ENCODE measurements around the gene PDK2.

The PDK2 gene

GRCh38 chr17:50151041-50151936 is 56.1 kb downstream of the PDK2 start:
- Histone ChIP-seq H3K4me3 (IDR thresholded peaks at IDR 0.05; ENCODE audit: insufficient read depth, low read depth, low read length) (no peak overlapping the region), H3K79me2 (ENCODE audit: insufficient read depth, low read depth) (peaks cover 41% of the 10 kb centered on the region), H3K27ac (peak overlapping the region; percentile 62), H4K20me1 (ENCODE audit: insufficient read depth) (no peaks in the 10 kb centered on the region), H3K4me2 (peak overlapping the region; percentile 100), H3K9ac (peak overlapping the region; percentile 47), H2AFZ (ENCODE audit: low read depth) (peak overlapping the region; percentile 77), H3K4me1 (ENCODE audit: low read depth, poor library complexity, severe bottlenecking) (peaks cover 63% of the 10 kb centered on the region), H3K27me3 (ENCODE audit: insufficient read depth, low read depth) (no peaks in the 10 kb centered on the region), H3K36me3 (ENCODE audit: insufficient read depth) (no peaks in the 10 kb centered on the region)
- TF ChIP-seq, protein P1, sequence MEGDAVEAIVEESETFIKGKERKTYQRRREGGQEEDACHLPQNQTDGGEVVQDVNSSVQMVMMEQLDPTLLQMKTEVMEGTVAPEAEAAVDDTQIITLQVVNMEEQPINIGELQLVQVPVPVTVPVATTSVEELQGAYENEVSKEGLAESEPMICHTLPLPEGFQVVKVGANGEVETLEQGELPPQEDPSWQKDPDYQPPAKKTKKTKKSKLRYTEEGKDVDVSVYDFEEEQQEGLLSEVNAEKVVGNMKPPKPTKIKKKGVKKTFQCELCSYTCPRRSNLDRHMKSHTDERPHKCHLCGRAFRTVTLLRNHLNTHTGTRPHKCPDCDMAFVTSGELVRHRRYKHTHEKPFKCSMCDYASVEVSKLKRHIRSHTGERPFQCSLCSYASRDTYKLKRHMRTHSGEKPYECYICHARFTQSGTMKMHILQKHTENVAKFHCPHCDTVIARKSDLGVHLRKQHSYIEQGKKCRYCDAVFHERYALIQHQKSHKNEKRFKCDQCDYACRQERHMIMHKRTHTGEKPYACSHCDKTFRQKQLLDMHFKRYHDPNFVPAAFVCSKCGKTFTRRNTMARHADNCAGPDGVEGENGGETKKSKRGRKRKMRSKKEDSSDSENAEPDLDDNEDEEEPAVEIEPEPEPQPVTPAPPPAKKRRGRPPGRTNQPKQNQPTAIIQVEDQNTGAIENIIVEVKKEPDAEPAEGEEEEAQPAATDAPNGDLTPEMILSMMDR (conservative IDR thresholded peaks at IDR 0.05; ENCODE audit: low read depth, low read length): no peak

DNA sequence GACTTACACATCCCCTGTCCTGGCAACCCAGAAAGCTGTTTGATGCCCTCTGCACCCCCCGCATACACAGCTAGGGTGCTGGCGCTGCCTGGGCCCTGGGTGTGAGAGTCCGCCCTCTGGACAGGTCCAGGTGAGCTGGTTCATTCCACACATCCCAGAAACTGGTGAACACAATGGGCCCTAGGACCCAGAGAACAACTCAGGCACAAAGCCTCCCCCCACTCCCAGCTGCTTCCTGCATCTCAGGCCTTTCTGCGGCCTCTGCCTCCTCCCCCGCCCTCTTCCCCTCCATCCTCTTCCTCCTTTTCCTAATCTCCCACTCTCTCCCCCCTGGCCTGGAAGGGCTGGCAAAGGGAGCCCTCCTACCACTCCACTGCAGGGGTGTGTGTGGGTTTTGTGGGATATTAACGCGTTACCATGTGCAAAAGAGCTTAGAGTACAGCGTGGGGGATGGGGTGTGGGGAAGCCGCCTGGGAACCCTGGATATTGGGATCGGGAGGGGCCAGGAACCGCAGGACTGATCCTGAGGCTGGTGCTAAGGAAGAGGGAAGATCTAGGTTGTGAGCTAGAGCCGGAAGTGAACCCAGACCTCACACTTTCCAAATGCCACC is 56.9 kb downstream of the PDK2 start:
- peak overlapping the region; percentile 68; the same call in 1 of the 2 replicates for H2AFZ ChIP-seq (ENCODE audit: low read depth)
- H3K9ac ChIP-seq: peak overlapping the region; percentile 38; the same call in 1 of the 2 replicates
- TF ChIP-seq, protein P1 (conservative IDR thresholded peaks at IDR 0.05; ENCODE audit: low read depth, low read length): no peak
- peaks cover 34% of the 10 kb centered on the region for H3K79me2 ChIP-seq (ENCODE audit: insufficient read depth, low read depth)
- H3K4me2 ChIP-seq: peak overlapping the region; percentile 100
- H4K20me1 ChIP-seq (ENCODE audit: insufficient read depth): no peaks in the 10 kb centered on the region
- peaks cover 63% of the 10 kb centered on the region for H3K4me1 ChIP-seq (ENCODE audit: low read depth, poor library complexity, severe bottlenecking)
- peak overlapping the region; percentile 68 for H3K27ac ChIP-seq
- no peaks in the 10 kb centered on the region for H3K36me3 ChIP-seq (ENCODE audit: insufficient read depth)
- no peak overlapping the region for H3K4me3 ChIP-seq (IDR thresholded peaks at IDR 0.05; ENCODE audit: insufficient read depth, low read depth, low read length)
- H3K27me3 ChIP-seq (ENCODE audit: insufficient read depth, low read depth): no peaks in the 10 kb centered on the region

DNA sequence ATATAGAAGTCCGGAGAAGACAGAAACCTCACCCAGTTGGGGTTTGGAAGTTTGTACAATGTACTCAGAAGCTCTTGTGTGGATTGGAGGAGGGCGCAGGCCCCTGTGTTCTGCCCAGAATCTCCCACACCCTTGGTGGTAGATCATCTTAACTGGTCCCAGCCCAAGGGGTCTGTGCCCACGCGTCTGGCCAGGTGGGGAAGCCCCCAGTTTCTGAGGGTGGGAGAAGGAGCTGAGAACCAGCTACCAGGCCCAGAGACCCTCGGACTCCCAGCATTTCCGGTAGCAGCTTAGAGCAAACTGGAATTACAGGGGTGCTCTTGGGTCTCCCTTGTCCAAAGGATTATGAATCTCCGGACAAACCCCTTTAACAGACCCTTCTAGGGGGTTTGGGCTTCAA is 57.6 kb downstream of the PDK2 start:
- Histone ChIP-seq H3K36me3 (ENCODE audit: insufficient read depth) (no peaks in the 10 kb centered on the region), H2AFZ (ENCODE audit: low read depth) (no peak overlapping the region), H3K9ac (no peak overlapping the region; the same call in 1 of the 2 replicates), H3K27ac (peak overlapping the region; percentile 68), H4K20me1 (ENCODE audit: insufficient read depth) (no peaks in the 10 kb centered on the region), H3K4me3 (IDR thresholded peaks at IDR 0.05; ENCODE audit: insufficient read depth, low read depth, low read length) (no peak overlapping the region), H3K4me2 (peak overlapping the region; percentile 100), H3K4me1 (ENCODE audit: low read depth, poor library complexity, severe bottlenecking) (peaks cover 56% of the 10 kb centered on the region), H3K27me3 (ENCODE audit: insufficient read depth, low read depth) (no peaks in the 10 kb centered on the region), H3K79me2 (ENCODE audit: insufficient read depth, low read depth) (peaks cover 27% of the 10 kb centered on the region)
- TF ChIP-seq, protein P1 (conservative IDR thresholded peaks at IDR 0.05; ENCODE audit: low read depth, low read length): no peak

DNA sequence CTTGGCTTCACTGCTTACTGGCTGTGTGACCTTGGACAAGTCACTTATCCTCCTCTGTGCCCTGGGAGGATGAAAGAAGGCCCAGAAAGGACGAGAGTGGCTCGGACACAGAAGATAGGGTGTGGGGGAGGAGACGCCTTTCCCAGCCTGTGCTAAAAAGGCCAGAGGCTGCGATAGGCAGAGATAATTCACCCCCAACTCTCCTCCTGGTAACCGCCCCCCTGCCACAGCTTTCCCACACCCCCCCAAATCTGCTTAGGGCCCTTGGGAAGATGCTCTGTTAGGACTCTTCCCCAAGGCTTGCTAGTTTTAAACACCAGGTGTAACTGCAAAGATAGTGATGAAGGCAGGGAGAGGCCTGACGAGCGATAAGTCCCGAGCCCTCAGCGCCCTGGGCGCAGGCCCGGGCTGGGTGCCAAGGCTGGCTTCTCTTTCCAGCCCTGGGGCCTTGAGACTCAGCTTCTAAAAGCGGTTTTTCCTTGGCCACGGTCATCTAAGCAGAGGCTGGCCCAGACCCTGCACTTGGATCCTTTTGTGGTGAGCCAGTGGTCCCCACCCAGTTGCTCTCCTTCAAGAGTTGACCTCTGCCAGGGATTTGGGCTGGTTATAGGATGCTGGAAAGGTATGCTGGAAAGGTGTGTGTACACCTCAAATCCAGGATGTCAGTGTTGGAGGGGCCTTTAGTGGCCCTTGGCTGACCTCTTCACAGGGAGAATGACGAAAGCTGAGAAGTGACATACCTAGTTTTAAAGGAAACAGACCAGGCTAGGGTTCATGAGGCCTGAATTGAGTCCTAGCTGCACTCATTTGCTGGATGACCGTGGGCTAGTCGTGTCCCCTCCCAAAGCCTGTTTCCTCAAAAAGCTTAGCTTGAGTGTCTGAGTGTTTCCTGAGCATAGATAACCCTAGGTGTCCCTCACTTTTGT is 58.8 kb downstream of the PDK2 start:
- no peaks in the 10 kb centered on the region for H4K20me1 ChIP-seq (ENCODE audit: insufficient read depth)
- H3K79me2 ChIP-seq (ENCODE audit: insufficient read depth, low read depth): peaks cover 16% of the 10 kb centered on the region
- H3K9ac ChIP-seq: peak overlapping the region; percentile 17; the same call in 1 of the 2 replicates
- H3K4me1 ChIP-seq (ENCODE audit: low read depth, poor library complexity, severe bottlenecking): peaks cover 49% of the 10 kb centered on the region
- TF ChIP-seq, protein P1 (conservative IDR thresholded peaks at IDR 0.05; ENCODE audit: low read depth, low read length): no peak
- peak overlapping the region; percentile 70; the same call in 1 of the 2 replicates for H2AFZ ChIP-seq (ENCODE audit: low read depth)
- H3K36me3 ChIP-seq (ENCODE audit: insufficient read depth): no peaks in the 10 kb centered on the region
- peak overlapping the region; percentile 63 for H3K27ac ChIP-seq
- peak overlapping the region; percentile 79 for H3K4me2 ChIP-seq
- no peaks in the 10 kb centered on the region for H3K27me3 ChIP-seq (ENCODE audit: insufficient read depth, low read depth)
- H3K4me3 ChIP-seq (IDR thresholded peaks at IDR 0.05; ENCODE audit: insufficient read depth, low read depth, low read length): no peak overlapping the region
